Retinal pigment epithelial cell (primary cell): ENCODE measurements around the gene P2RY2.

Source experiments
- DNase-seq: peaks from one replicate; pipeline ENCODE4 v3.0.0-alpha.2; 2010; ENCODE audit warnings: low read depth
- H3K4me3 ChIP-seq: 2 replicates; pipeline ENCODE4 v1.5.1; 2011; ENCODE audit warnings: mild to moderate bottlenecking, low read length, control low read depth, moderate library complexity
- TF ChIP-seq, protein P1 (sequence below): conservative IDR thresholded peaks from 2 replicates; pipeline ENCODE4 v1.5.1; 2011; ENCODE audit warnings: low read depth, low read length, control low read depth, inconsistent platforms

The P2RY2 gene

DNA sequence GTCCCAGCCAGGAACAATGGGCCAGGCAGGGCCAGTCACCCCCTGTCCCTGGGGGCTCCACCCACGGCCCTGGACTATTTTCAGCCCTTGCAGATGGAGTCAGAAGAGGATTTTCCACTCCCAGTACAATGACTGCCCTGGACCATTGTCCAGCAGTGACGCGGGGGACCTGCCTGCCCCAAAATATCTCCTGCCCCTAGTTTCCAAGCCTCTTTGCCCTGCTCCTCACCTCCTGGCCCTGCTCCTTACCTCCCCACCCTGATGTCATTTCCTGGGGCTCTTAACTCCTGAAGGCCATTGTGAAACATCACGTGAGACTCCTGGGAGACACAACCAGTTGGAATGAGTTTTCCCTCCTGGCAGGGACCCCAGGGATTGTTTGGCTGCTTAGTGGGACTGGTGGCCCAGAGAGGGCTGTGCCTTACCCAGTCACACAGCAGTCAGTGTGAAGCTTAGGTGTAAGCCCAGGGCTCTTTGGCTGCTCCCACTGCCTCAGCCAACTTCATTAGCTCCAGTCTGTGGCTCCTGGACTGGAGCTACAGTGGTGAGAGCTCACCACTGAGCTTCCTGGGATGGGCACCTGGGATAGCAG is 22.2 kb downstream of the P2RY2 start:
- DNase-seq: no peak
- TF ChIP-seq, protein P1, sequence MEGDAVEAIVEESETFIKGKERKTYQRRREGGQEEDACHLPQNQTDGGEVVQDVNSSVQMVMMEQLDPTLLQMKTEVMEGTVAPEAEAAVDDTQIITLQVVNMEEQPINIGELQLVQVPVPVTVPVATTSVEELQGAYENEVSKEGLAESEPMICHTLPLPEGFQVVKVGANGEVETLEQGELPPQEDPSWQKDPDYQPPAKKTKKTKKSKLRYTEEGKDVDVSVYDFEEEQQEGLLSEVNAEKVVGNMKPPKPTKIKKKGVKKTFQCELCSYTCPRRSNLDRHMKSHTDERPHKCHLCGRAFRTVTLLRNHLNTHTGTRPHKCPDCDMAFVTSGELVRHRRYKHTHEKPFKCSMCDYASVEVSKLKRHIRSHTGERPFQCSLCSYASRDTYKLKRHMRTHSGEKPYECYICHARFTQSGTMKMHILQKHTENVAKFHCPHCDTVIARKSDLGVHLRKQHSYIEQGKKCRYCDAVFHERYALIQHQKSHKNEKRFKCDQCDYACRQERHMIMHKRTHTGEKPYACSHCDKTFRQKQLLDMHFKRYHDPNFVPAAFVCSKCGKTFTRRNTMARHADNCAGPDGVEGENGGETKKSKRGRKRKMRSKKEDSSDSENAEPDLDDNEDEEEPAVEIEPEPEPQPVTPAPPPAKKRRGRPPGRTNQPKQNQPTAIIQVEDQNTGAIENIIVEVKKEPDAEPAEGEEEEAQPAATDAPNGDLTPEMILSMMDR: no peak

DNA sequence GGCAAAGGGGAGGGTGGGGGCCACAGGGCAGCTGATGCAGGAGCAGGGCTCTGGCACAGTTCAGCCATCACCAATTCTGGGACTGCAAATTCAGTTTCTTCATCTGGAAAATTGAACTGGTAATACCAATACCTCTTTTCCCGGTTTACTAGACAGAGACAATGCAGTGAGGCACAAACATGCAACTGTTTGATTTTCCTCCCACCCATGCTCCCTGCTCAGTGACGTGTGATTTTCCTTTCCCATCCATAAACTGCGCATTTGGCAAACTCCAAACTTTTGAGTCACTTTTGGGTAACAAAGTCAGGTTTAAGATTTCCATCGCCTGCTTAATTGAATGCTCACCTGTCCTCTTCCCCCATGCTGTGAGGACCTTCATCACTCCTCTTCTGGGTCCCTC is 23.2 kb downstream of the P2RY2 start:
- no peak overlapping the region for H3K4me3 ChIP-seq
- TF ChIP-seq, protein P1: no peak
- DNase-seq: no peak

More for the DNA sequence above, 22.2 kb downstream of the P2RY2 start:
- H3K4me3 ChIP-seq: no peak overlapping the region

DNA sequence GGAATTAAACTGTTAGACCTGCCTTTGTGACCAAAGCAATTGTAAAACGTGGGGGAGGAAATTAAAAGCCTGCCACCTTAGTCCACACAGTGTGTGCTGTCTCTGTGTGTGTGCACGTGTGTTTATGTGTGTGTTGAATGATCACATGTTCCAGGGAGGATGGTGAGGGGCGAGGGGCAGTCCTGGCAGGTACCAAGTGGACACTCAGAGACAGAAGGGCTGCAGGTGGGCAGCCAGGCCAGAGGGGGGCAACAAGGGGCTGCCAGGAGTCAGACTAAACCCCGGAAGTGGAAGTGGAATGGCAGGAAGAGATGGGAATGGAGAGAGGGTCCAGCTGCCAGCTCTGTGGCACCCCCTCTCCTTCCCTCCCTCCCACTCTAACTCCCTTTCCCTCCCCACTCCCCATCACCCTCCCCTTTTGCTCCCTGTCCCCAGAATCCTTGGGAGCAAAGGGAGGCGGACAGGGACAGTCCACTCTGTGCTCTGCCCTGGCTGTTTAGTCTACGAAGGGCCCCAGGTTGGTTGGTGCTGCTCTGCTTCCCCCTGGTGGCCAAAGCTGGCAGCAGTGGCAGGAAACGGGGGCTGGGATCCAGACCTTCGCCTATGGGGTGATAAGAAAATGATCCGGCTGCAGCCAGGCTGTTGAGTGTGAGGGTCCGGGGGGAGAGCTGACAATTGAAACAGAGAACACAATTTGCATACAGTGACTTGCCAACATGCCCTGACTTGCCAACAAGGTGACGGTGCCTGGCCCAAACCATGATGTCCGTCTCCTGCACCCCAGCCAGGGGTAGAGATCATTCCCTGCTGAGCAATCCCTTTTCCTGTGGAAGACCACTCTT is 24.4 kb downstream of the P2RY2 start:
- H3K4me3 ChIP-seq: peak overlapping the region; percentile 32
- DNase-seq: no peak
- TF ChIP-seq, protein P1: peak; percentile 95

DNA sequence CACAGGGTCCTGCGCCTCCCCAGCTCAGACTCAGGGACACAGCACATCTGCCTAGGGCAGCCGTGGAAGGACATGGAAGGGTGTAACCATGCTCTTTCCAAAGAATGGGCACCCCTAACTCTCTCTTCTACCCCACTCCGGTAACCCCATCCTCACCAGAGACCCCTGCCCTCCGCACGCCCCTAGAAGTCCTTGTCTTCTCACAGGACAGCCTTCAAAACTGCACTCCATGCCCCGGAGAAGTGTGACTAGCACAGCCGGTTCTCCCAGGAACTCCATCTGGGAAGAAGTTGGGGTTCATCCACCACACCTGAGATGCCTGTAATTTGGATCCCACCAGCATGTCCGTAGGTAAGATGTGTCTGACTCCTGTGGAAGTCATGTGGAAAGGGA is 25.0 kb downstream of the P2RY2 start:
- no peak for DNase-seq
- no peak overlapping the region for H3K4me3 ChIP-seq
- TF ChIP-seq, protein P1: no peak

DNA sequence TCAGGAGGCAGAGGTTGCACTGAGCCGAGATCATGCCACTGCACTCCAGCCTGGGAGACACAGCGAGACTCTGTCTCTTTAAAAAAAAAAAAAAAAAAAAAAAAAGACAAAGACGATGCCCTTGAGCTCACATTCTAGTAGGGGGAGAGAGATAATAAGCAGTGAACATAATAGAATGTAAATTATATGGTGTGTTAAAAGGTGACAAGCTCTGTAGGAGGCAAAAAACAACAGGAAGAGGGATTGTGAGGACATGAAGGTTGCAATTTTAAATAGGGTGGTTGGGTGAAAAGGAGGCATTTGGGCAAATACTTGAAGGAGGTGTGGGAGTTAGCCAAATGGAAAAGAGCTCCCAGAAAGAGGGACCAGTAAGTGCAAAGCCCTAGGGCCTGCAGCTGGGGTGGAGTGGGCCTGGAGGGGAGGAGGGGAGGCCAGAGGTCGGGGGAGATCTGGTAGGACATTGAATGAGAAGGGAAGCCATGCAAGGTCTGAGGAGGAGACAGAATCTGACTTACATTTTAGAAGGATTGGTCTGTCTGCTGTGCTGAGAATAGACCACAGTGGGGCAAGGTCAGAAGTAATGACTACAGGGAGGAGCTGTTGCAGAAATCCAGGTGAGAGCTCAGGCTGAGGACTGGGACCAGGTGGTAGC is 26.6 kb downstream of the P2RY2 start:
- H3K4me3 ChIP-seq: no peak overlapping the region
- DNase-seq: no peak
- TF ChIP-seq, protein P1: no peak

DNA sequence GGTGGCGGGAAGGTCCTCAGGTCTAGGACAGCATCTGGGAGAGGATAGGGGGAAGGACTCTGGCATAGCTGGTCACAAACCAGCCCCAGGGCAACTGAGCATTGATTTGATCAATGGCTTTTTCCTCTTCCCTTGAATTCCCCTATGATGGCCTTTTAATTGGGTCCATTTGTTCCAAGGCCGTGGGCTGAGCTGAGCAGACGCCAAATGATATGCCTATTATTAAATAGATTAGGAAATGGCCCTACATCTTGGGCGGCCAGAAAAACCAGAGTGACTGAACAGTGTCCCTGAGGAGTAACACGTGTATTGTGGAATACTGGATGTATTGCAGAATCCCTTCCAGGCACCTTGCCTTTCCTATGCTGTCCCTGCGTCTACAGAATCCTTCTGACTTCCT is 27.4 kb downstream of the P2RY2 start:
- no peak for DNase-seq
- H3K4me3 ChIP-seq: no peak overlapping the region
- TF ChIP-seq, protein P1: no peak
